ENCODE measurements around the gene SMYD3.

DNA sequence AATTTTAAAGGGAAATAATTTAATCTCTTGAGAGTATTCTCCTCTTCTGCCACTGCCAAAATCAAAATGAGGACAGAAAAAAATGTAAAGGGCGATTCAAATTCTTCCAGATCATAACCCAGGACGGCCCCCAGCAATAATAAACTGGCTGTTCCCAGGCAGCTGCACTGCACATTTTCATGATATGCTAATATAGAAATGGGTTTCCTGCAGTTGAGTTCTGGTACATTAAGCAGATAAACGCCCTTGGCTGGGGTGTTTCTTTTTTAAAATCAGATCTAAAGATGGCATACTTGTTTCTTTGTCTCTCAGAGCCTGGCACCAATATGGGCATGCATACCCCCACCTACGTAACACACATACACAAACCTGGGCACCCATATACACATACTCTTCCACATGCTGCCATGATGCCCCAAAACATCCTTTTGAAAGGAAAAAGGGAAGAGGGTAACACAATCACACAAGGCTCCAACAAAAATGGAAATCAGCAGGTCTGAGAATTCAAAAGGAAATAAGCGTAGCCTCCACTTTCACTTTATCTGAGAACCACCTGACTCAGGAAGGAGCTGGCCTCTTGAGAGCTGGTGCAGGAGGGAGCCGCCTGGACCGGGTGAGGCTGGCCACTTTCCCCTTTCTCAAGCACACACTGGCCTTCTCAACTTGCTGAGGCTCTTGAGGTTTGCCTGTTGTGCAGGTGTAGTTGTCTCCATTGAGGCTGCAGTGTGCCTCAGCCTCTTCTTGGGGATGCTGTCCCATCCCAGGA, 698.9 kb downstream of the SMYD3 start:
- TF ChIP-seq POLR2A (IDR thresholded peaks at IDR 0.05; ENCODE audit: low read length) (no peak), GATA1 (IDR thresholded peaks at IDR 0.05; ENCODE audit: low read depth, low read length) (no peak)
